Neural cell (in vitro differentiated cells): ENCODE results near the gene KCNMB2. TPM values are rescaled to one million over a fixed set of nuclear protein-coding genes. Genes with fewer than 3 reads are reported as not detected.

Experiments
- H2AFZ ChIP-seq: fragments of 200-600, 300-800 bp; sonication (generic), shearing (Covaris generic); 2 replicates; pipeline ENCODE4 v1.6.0; 2014; ENCODE audit warnings: low read depth, mild to moderate bottlenecking, antibody characterized with exemption, low read length, moderate library complexity
- H3F3A ChIP-seq: fragments of 200-600 bp; shearing (Covaris generic); 2 replicates; pipeline ENCODE4 v1.6.1; 2016; ENCODE audit warnings: mild to moderate bottlenecking, moderate library complexity, mixed read lengths, antibody characterized with exemption, low read length; ENCODE audit not compliant: insufficient read depth, poor library complexity, severe bottlenecking
- H3K27ac ChIP-seq: fragments of 200-600, 300-800 bp; sonication (generic), shearing (Covaris generic); 2 replicates; pipeline ENCODE4 v1.5.1; 2014; ENCODE audit warnings: mild to moderate bottlenecking, low read length, moderate library complexity
- H3K27me3 ChIP-seq: fragments of 300-800, 200-600 bp; sonication (generic), shearing (Covaris generic); 2 replicates; pipeline ENCODE4 v1.6.0; 2014; ENCODE audit warnings: mild to moderate bottlenecking, low read depth, low read length, moderate library complexity; ENCODE audit not compliant: insufficient read depth
- H3K36me3 ChIP-seq: fragments of 300-800, 200-600 bp; sonication (generic), shearing (Covaris generic); 2 replicates; pipeline ENCODE4 v1.5.1; 2014; ENCODE audit warnings: mild to moderate bottlenecking, antibody characterized with exemption, low read length, moderate library complexity; ENCODE audit not compliant: insufficient read depth
- H3K4me2 ChIP-seq: fragments of 300-800, 200-600 bp; sonication (generic), shearing (Covaris generic); 2 replicates; pipeline ENCODE4 v1.6.0; 2014; ENCODE audit warnings: mild to moderate bottlenecking, low read length
- H3K4me3 ChIP-seq: fragments of 300-800, 200-600 bp; sonication (generic), shearing (Covaris generic); 2 replicates; pipeline ENCODE4 v1.5.1; 2014; ENCODE audit warnings: mild to moderate bottlenecking, low read length, moderate library complexity
- H3K79me2 ChIP-seq: fragments of 200-600 bp; shearing (Covaris generic); replicated peaks from 2 replicates; pipeline ENCODE4 v1.6.0; 2014; ENCODE audit warnings: mild to moderate bottlenecking, low read length, moderate library complexity; ENCODE audit not compliant: insufficient read depth
- H3K9ac ChIP-seq: fragments of 300-800, 200-600 bp; sonication (generic), shearing (Covaris generic); 2 replicates; pipeline ENCODE4 v1.6.1; 2016; ENCODE audit warnings: mild to moderate bottlenecking, low read length, mixed read lengths
- H3K9me2 ChIP-seq: fragments of 200-600 bp; shearing (Covaris generic); 2 replicates; pipeline ENCODE4 v1.6.1; 2016; ENCODE audit warnings: mild to moderate bottlenecking, low read length, mixed read lengths; ENCODE audit not compliant: insufficient read depth
- H3K9me3 ChIP-seq: fragments of 200-600, 300-800 bp; sonication (generic), shearing (Covaris generic); 2 replicates; pipeline ENCODE4 v1.6.1; 2016; ENCODE audit warnings: mild to moderate bottlenecking, mixed run types, low read length, moderate library complexity, mixed read lengths
- H4K20me1 ChIP-seq: fragments of 200-600 bp; shearing (Covaris generic); 2 replicates; pipeline ENCODE4 v1.6.1; 2016; ENCODE audit warnings: mild to moderate bottlenecking, mixed run types; ENCODE audit not compliant: insufficient read depth
- EP300 ChIP-seq: fragments of 450-650 bp; conservative IDR thresholded peaks from 2 replicates; pipeline ENCODE4 v1.6.1; 2014; ENCODE audit warnings: antibody characterized with exemption, mild to moderate bottlenecking, moderate library complexity; ENCODE audit not compliant: poor library complexity, severe bottlenecking
- EZH2 ChIP-seq: fragments of 200-600, 300-800 bp; shearing (Covaris generic), sonication (generic); IDR thresholded peaks from 2 replicates; pipeline ENCODE4 v1.6.1; 2014; ENCODE audit warnings: antibody characterized with exemption, low read length, borderline replicate concordance, mild to moderate bottlenecking; ENCODE audit not compliant: insufficient read depth, poor library complexity, severe bottlenecking
- MXI1 ChIP-seq: fragments of 450-650 bp; conservative IDR thresholded peaks from 2 replicates; pipeline ENCODE4 v1.6.1; 2014; ENCODE audit warnings: antibody characterized with exemption, mild to moderate bottlenecking; ENCODE audit not compliant: poor library complexity, severe bottlenecking
- POLR2AphosphoS5 ChIP-seq: IDR thresholded peaks from 2 replicates; pipeline ENCODE4 v1.6.1; 2012
- RAD21 ChIP-seq: fragments of 450-650 bp; conservative IDR thresholded peaks from 2 replicates; pipeline ENCODE4 v1.6.1; 2014; ENCODE audit warnings: antibody characterized with exemption, mild to moderate bottlenecking, moderate library complexity
- SMC3 ChIP-seq: fragments of 450-650 bp; conservative IDR thresholded peaks from 2 replicates; pipeline ENCODE4 v1.6.1; 2014; ENCODE audit warnings: antibody characterized with exemption, mild to moderate bottlenecking, moderate library complexity; ENCODE audit not compliant: poor library complexity
- TAF1 ChIP-seq: IDR thresholded peaks from 2 replicates; pipeline ENCODE4 v1.6.1; 2012; ENCODE audit warnings: low read depth
- polyA plus RNA-seq: library from polyadenylated mRNA; depleted of rRNA; stranded (reverse); fragments of >200 nt; gene quantifications from 2 replicates; pipeline ENCODE4 v1.2.3, GENCODE V29; 2014
- TF ChIP-seq, protein P1 (sequence below): IDR thresholded peaks from 2 replicates; pipeline ENCODE4 v1.6.1; 2012; ENCODE audit warnings: borderline replicate concordance
- TF ChIP-seq, protein P2 (sequence below): fragments of 450-650 bp; IDR thresholded peaks from 2 replicates; pipeline ENCODE4 v1.5.1; 2014; ENCODE audit warnings: antibody characterized with exemption, mild to moderate bottlenecking, moderate library complexity; ENCODE audit not compliant: poor library complexity, severe bottlenecking

KCNMB2 gene
- polyA plus RNA-seq, 1 donor from 2014 or later, result 0.93 TPM

DNA sequence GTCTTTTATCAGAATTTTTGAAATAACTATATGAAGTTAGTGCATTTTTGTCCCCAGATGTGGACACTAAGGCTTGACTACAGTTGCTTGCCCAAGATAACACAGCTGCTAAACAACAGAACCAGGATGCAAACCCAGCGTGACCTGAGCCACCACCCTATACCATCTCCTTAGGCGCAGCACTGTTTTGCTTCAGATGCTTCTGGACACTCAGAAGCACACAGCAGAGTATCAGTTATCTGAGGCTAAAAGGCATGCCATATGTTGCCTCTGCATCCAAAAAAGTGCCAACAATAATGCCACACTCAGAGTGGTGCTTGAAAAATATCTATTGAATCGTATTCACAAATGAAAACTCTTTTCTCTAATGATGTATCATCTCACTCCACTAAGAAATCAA lies 24.5 kb downstream of the KCNMB2 start:
- no peaks in the 10 kb centered on the region for H3K27me3 ChIP-seq
- no peak overlapping the region for H3K4me2 ChIP-seq
- H3K36me3 ChIP-seq, result no peaks in the 10 kb centered on the region
- no peak overlapping the region for H3K9ac ChIP-seq
- no peaks in the 10 kb centered on the region for H3K9me2 ChIP-seq
- no peaks in the 10 kb centered on the region for H3F3A ChIP-seq
- H3K79me2 ChIP-seq, result no peaks in the 10 kb centered on the region
- no peak for TF ChIP-seq MXI1
- TF ChIP-seq, protein P1, sequence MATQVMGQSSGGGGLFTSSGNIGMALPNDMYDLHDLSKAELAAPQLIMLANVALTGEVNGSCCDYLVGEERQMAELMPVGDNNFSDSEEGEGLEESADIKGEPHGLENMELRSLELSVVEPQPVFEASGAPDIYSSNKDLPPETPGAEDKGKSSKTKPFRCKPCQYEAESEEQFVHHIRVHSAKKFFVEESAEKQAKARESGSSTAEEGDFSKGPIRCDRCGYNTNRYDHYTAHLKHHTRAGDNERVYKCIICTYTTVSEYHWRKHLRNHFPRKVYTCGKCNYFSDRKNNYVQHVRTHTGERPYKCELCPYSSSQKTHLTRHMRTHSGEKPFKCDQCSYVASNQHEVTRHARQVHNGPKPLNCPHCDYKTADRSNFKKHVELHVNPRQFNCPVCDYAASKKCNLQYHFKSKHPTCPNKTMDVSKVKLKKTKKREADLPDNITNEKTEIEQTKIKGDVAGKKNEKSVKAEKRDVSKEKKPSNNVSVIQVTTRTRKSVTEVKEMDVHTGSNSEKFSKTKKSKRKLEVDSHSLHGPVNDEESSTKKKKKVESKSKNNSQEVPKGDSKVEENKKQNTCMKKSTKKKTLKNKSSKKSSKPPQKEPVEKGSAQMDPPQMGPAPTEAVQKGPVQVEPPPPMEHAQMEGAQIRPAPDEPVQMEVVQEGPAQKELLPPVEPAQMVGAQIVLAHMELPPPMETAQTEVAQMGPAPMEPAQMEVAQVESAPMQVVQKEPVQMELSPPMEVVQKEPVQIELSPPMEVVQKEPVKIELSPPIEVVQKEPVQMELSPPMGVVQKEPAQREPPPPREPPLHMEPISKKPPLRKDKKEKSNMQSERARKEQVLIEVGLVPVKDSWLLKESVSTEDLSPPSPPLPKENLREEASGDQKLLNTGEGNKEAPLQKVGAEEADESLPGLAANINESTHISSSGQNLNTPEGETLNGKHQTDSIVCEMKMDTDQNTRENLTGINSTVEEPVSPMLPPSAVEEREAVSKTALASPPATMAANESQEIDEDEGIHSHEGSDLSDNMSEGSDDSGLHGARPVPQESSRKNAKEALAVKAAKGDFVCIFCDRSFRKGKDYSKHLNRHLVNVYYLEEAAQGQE, result no peak
- TF ChIP-seq, protein P2, sequence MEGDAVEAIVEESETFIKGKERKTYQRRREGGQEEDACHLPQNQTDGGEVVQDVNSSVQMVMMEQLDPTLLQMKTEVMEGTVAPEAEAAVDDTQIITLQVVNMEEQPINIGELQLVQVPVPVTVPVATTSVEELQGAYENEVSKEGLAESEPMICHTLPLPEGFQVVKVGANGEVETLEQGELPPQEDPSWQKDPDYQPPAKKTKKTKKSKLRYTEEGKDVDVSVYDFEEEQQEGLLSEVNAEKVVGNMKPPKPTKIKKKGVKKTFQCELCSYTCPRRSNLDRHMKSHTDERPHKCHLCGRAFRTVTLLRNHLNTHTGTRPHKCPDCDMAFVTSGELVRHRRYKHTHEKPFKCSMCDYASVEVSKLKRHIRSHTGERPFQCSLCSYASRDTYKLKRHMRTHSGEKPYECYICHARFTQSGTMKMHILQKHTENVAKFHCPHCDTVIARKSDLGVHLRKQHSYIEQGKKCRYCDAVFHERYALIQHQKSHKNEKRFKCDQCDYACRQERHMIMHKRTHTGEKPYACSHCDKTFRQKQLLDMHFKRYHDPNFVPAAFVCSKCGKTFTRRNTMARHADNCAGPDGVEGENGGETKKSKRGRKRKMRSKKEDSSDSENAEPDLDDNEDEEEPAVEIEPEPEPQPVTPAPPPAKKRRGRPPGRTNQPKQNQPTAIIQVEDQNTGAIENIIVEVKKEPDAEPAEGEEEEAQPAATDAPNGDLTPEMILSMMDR, result no peak
- no peak for TF ChIP-seq EZH2
- no peak for TF ChIP-seq POLR2AphosphoS5
- TF ChIP-seq SMC3, result no peak
- TF ChIP-seq TAF1, result no peak
- H3K9me3 ChIP-seq, result no peaks in the 10 kb centered on the region
- no peak overlapping the region for H3K27ac ChIP-seq
- H3K4me3 ChIP-seq, result no peak overlapping the region
- no peaks in the 10 kb centered on the region for H4K20me1 ChIP-seq
- no peak overlapping the region for H2AFZ ChIP-seq

GRCh38 chr3:178561239-178561638 lies 25.0 kb downstream of the KCNMB2 start:
- Histone ChIP-seq H3K9me3 (no peaks in the 10 kb centered on the region), H3K4me3 (no peak overlapping the region), H3K4me2 (no peak overlapping the region), H3K9me2 (no peaks in the 10 kb centered on the region), H4K20me1 (no peaks in the 10 kb centered on the region), H3K36me3 (no peaks in the 10 kb centered on the region), H3K27me3 (no peaks in the 10 kb centered on the region), H2AFZ (no peak overlapping the region), H3K27ac (no peak overlapping the region), H3K79me2 (no peaks in the 10 kb centered on the region), H3K9ac (no peak overlapping the region), H3F3A (no peaks in the 10 kb centered on the region)
- TF ChIP-seq, protein P1, result no peak
- TF ChIP-seq, protein P2, result no peak
- TF ChIP-seq EZH2 (no peak), RAD21 (no peak), MXI1 (no peak), TAF1 (no peak), SMC3 (no peak), EP300 (no peak), POLR2AphosphoS5 (no peak)
